GM20000 (cell line): ENCODE data around the gene RALY.
"Not testable (repeated sequence)": the region's sequence is repeated elsewhere in the genome, so short reads cannot be mapped to it uniquely, and the experiment has no call there.

ENCODE experiments used
- DNase-seq: peaks from one replicate; pipeline ENCODE4 v3.0.0; 2012; ENCODE audit warnings: low spot score
- CTCF ChIP-seq: IDR thresholded peaks from 2 replicates; pipeline ENCODE4 v1.5.1; 2012; ENCODE audit warnings: mild to moderate bottlenecking, control low read depth; ENCODE audit errors: extremely low read depth, missing control alignments

The RALY gene

DNA sequence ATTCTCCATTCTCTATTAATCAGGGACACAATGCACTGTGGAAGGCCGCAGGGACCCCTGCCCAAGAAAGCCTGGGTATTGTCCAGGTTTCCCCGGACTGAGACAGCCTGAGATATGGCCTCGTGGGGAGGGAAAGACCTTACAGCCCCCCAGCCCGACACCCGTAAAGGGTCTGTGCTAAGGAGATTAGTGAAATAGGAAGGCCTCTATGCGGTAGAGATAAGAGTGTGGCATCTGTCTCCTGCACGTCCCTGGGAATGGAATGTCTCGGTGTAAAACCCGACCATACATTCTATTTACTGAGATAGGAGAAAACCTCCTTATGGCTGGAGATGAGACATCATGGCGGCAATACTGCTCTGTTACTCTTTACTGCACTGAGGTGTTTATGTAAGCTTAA, 134.1 kb downstream of the RALY start:
- no peak for TF ChIP-seq CTCF
- DNase-seq = no peak

- peak; percentile 88 for DNase-seq
- peak; percentile 60 for TF ChIP-seq CTCF
These were observed 135.9 kb downstream of the RALY start for GRCh38 chr20:34129518-34130162.

- no peak for TF ChIP-seq CTCF
- no peak for DNase-seq
These were observed 137.8 kb downstream of the RALY start for GRCh38 chr20:34131491-34131890.

- not testable (repeated sequence) for DNase-seq
These were observed 138.8 kb downstream of the RALY start for GRCh38 chr20:34132491-34132890.

GRCh38 chr20:34132943-34133342, 139.2 kb downstream of the RALY start:
- not testable (repeated sequence) for DNase-seq

- not testable (repeated sequence) for DNase-seq
These were observed 139.7 kb downstream of the RALY start for GRCh38 chr20:34133365-34133860.
